ENCODE measurements around the gene DSCAML1.

DNA sequence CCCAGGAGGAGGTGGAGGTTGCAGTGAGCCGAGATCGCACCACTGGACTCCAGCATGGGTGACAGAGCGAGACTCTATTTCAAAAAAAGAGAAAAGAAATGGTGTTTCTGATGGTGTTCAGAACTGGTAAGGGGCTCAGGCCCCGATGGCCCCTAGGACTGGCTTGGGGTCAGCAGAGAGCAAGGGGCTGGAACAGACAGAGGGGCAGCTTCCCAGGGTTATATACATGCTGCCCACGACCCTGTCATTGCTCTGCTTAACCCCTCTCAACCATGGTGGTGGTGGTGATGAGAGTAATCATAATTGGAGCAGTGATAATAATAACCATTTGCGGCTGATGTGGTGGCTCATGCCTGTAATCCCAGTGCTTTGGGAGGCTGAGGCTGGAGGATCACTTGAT is 390.0 kb downstream of the DSCAML1 start:
- TF ChIP-seq, protein P1, sequence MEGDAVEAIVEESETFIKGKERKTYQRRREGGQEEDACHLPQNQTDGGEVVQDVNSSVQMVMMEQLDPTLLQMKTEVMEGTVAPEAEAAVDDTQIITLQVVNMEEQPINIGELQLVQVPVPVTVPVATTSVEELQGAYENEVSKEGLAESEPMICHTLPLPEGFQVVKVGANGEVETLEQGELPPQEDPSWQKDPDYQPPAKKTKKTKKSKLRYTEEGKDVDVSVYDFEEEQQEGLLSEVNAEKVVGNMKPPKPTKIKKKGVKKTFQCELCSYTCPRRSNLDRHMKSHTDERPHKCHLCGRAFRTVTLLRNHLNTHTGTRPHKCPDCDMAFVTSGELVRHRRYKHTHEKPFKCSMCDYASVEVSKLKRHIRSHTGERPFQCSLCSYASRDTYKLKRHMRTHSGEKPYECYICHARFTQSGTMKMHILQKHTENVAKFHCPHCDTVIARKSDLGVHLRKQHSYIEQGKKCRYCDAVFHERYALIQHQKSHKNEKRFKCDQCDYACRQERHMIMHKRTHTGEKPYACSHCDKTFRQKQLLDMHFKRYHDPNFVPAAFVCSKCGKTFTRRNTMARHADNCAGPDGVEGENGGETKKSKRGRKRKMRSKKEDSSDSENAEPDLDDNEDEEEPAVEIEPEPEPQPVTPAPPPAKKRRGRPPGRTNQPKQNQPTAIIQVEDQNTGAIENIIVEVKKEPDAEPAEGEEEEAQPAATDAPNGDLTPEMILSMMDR (conservative IDR thresholded peaks at IDR 0.05; ENCODE audit: low read depth, low read length): no peak
- TF ChIP-seq EZH2phosphoT487 (IDR thresholded peaks at IDR 0.05; ENCODE audit: borderline replicate concordance, low read length) (no peak), EZH2 (IDR thresholded peaks at IDR 0.05; ENCODE audit: low read length, unreplicated experiment) (no peak)
